GM23338 (cell line): ENCODE results near the gene PHC2. TPM values are rescaled to one million over a fixed set of nuclear protein-coding genes. Genes with fewer than 3 reads are reported as not detected.

Source experiments
- microRNA counts: library from miRNA; unstranded; fragments of <30 nt; microRNA quantifications from one replicate; lab custom pipeline; 2017
- microRNA-seq: library from miRNA; unstranded; fragments of <30 nt; microRNA quantifications from one replicate; pipeline ENCODE4, GENCODE V29; 2017
- polyA plus RNA-seq: library from polyadenylated mRNA; unstranded; fragments of >200 nt; fragmentation: Nextera tagmentation; extraction: Ambion mirVana; gene quantifications from 2 replicates; pipeline ENCODE4 v1.2.1, GENCODE V29; 2016
- small RNA-seq: library from RNA; depleted of rRNA; stranded (forward); fragments of <200 nt; gene quantifications from one replicate; pipeline ENCODE3, GENCODE V24; 2014; ENCODE audit warnings: low replicate concordance
- total RNA-seq: library from RNA; depleted of rRNA; stranded (reverse); fragments of >200 nt; shearing (Covaris generic); gene quantifications from 2 replicates; pipeline ENCODE4 v1.2.3, GENCODE V29; 2014; rRNA removed

PHC2 gene
- total and polyA plus RNA-seq, 2 experiments from 2014 or later, result 1.7 to 7.3 TPM

MicroRNAs within 50 kb of the gene (microRNA counts, 767-probe panel; counts per million panel counts)
- not detected for microRNA hsa-miR-3605-5p (lab: Ali Mortazavi, UCI)

Small RNAs within 50 kb of the gene (microRNA-seq; reads per million reads assigned to microRNA genes)
- not detected for gene MIR3605

Small RNAs within 50 kb of the gene (small RNA-seq; reads per million reads assigned to genes)
- gene RN7SKP16, result not detected

Other genes starting within 250 kb of the PHC2 start
- gene TRIM62, start 249.1 kb downstream of the PHC2 start, total RNA-seq, result 16.1 and 18.9 TPM in 2 replicates
- gene TRIM62, start 249.1 kb downstream of the PHC2 start, polyA plus RNA-seq, result 2.7 and 2.9 TPM in 2 replicates
- gene ZNF362, start 174.6 kb downstream of the PHC2 start, total RNA-seq, result 10.0 and 11.0 TPM in 2 replicates
- 12.9 and 16.8 TPM in 2 replicates for gene ZNF362, start 174.6 kb downstream of the PHC2 start, polyA plus RNA-seq
- not detected in 2 replicates for gene A3GALT2, start 110.0 kb downstream of the PHC2 start, total RNA-seq
- gene A3GALT2, start 110.0 kb downstream of the PHC2 start, polyA plus RNA-seq, result not detected in 2 replicates
- gene ZSCAN20, start 41.5 kb upstream of the PHC2 start, total RNA-seq, result 3.9 and 4.9 TPM in 2 replicates
- gene ZSCAN20, start 41.5 kb upstream of the PHC2 start, polyA plus RNA-seq, result 0.91 and 0.97 TPM in 2 replicates